ENCODE results near the gene SMIM8.

SMIM8 gene

DNA sequence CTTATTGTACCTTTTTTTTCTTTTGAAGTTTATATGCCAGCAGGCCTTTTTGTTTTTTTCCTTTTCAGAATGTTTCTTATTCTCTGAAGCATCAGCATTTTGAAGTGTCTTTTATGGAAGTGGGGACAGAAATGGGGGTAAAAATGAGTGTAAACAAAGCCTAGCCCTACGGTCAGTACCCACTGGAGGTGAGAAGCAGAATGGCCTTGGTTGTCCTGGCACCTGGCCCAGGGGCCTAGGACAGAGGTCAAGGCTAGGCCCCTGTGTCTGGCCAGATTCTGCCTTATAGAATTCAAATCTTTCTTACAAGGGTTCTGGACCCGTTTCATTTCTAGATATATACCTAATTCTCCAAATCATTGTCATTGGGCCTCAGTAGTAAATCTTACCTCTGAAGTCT, 18.8 kb downstream of the SMIM8 start:
- TF ChIP-seq SPI1 (IDR thresholded peaks at IDR 0.05; ENCODE audit: borderline replicate concordance, low read depth) (no peak), GABPA (IDR thresholded peaks at IDR 0.05; ENCODE audit: low read depth) (no peak), POLR2AphosphoS5 (IDR thresholded peaks at IDR 0.05; ENCODE audit: low read depth) (no peak)
- TF ChIP-seq, protein P1, sequence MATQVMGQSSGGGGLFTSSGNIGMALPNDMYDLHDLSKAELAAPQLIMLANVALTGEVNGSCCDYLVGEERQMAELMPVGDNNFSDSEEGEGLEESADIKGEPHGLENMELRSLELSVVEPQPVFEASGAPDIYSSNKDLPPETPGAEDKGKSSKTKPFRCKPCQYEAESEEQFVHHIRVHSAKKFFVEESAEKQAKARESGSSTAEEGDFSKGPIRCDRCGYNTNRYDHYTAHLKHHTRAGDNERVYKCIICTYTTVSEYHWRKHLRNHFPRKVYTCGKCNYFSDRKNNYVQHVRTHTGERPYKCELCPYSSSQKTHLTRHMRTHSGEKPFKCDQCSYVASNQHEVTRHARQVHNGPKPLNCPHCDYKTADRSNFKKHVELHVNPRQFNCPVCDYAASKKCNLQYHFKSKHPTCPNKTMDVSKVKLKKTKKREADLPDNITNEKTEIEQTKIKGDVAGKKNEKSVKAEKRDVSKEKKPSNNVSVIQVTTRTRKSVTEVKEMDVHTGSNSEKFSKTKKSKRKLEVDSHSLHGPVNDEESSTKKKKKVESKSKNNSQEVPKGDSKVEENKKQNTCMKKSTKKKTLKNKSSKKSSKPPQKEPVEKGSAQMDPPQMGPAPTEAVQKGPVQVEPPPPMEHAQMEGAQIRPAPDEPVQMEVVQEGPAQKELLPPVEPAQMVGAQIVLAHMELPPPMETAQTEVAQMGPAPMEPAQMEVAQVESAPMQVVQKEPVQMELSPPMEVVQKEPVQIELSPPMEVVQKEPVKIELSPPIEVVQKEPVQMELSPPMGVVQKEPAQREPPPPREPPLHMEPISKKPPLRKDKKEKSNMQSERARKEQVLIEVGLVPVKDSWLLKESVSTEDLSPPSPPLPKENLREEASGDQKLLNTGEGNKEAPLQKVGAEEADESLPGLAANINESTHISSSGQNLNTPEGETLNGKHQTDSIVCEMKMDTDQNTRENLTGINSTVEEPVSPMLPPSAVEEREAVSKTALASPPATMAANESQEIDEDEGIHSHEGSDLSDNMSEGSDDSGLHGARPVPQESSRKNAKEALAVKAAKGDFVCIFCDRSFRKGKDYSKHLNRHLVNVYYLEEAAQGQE (IDR thresholded peaks at IDR 0.05; ENCODE audit: insufficient replicate concordance, low read depth) = no peak
- TF ChIP-seq, protein P2, sequence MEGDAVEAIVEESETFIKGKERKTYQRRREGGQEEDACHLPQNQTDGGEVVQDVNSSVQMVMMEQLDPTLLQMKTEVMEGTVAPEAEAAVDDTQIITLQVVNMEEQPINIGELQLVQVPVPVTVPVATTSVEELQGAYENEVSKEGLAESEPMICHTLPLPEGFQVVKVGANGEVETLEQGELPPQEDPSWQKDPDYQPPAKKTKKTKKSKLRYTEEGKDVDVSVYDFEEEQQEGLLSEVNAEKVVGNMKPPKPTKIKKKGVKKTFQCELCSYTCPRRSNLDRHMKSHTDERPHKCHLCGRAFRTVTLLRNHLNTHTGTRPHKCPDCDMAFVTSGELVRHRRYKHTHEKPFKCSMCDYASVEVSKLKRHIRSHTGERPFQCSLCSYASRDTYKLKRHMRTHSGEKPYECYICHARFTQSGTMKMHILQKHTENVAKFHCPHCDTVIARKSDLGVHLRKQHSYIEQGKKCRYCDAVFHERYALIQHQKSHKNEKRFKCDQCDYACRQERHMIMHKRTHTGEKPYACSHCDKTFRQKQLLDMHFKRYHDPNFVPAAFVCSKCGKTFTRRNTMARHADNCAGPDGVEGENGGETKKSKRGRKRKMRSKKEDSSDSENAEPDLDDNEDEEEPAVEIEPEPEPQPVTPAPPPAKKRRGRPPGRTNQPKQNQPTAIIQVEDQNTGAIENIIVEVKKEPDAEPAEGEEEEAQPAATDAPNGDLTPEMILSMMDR (IDR thresholded peaks at IDR 0.05; ENCODE audit: insufficient read depth, low read length) = no peak
- no peak overlapping the region for H3K27ac ChIP-seq (replicated peaks)
- no peak for DNase-seq (ENCODE audit: low read depth in 1 of 2, low spot score in 1 of 2)
- no peak overlapping the region for H3K4me3 ChIP-seq (replicated peaks; ENCODE audit: insufficient read depth, low read length)
- H3K27me3 ChIP-seq (ENCODE audit: insufficient read depth, poor library complexity, severe bottlenecking) = no peaks in the 10 kb centered on the region

DNA sequence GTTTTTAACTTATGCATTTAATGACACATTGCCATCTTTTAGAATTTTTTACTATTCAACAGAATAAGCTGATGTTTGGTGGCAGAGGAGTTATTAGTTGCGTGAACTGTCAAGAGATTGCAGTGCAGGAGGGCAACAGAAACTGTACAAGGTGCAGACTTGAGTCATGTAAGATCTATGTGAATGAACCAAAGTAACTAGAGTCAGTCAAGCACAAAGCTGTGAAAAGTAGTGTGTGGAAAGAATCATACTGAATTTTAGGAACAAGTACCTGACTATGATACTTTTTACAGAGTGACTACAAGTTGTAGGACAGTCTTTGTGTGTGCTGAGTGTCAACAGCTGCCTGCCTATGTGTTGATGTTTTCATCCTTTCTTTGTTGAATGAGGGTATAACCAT, 19.5 kb downstream of the SMIM8 start:
- Histone ChIP-seq H3K27me3 (ENCODE audit: insufficient read depth, poor library complexity, severe bottlenecking) (no peaks in the 10 kb centered on the region), H3K4me3 (replicated peaks; ENCODE audit: insufficient read depth, low read length) (no peak overlapping the region), H3K27ac (replicated peaks) (no peak overlapping the region)
- no peak for DNase-seq (ENCODE audit: low read depth in 1 of 2, low spot score in 1 of 2)
- TF ChIP-seq, protein P1 (IDR thresholded peaks at IDR 0.05; ENCODE audit: insufficient replicate concordance, low read depth) = no peak
- TF ChIP-seq, protein P2 (IDR thresholded peaks at IDR 0.05; ENCODE audit: insufficient read depth, low read length) = no peak
- TF ChIP-seq SPI1 (IDR thresholded peaks at IDR 0.05; ENCODE audit: borderline replicate concordance, low read depth) (no peak), GABPA (IDR thresholded peaks at IDR 0.05; ENCODE audit: low read depth) (no peak), POLR2AphosphoS5 (IDR thresholded peaks at IDR 0.05; ENCODE audit: low read depth) (no peak)

DNA sequence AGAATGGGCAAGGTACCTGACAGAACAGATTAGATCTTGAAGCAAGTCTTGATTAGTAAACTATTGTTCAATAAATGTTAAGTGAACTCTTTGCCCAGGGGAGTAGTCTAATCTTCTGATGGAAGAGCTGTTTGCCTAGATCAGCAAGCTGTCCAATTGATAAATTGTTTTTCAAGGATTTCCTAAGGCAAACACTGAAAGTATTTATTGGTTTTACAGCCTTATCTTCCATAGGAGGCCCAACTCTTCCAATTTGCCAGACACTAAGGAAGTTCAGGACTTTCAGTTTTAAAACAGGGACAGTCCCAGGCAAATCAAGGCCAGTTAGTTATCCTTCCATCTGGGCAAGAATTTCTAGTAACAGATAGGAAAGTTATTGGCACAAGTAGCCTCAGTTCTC, 20.4 kb downstream of the SMIM8 start:
- no peaks in the 10 kb centered on the region for H3K27me3 ChIP-seq (ENCODE audit: insufficient read depth, poor library complexity, severe bottlenecking)
- DNase-seq (ENCODE audit: low read depth in 1 of 2, low spot score in 1 of 2) = no peak
- no peak overlapping the region for H3K27ac ChIP-seq (replicated peaks)
- TF ChIP-seq, protein P2 (IDR thresholded peaks at IDR 0.05; ENCODE audit: insufficient read depth, low read length) = no peak
- no peak for TF ChIP-seq SPI1 (IDR thresholded peaks at IDR 0.05; ENCODE audit: borderline replicate concordance, low read depth)
- no peak for TF ChIP-seq GABPA (IDR thresholded peaks at IDR 0.05; ENCODE audit: low read depth)
- TF ChIP-seq, protein P1 (IDR thresholded peaks at IDR 0.05; ENCODE audit: insufficient replicate concordance, low read depth) = no peak
- no peak for TF ChIP-seq POLR2AphosphoS5 (IDR thresholded peaks at IDR 0.05; ENCODE audit: low read depth)
- H3K4me3 ChIP-seq (replicated peaks; ENCODE audit: insufficient read depth, low read length) = no peak overlapping the region
